ENCODE measurements around the gene DCDC1.

The DCDC1 gene

DNA sequence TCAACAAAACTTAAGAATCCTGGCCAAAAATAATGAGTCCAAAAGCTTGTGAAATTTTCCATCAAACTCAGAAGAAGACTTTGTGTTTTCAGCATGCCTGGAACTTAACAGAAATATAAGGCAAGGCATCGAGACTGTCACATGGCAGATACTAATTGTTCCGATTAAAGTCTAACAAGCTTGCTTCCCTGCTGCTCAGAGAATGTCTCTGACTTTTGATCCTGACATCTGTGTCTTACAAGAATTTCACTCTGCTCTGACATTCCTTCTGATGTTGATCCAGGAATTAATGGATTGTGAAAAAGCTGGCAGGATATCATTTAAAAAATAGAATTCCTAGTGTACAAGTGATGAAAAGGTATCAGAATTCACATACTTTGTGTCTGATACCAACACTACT lies 170.2 kb downstream of the DCDC1 start:
- H3K4me3 ChIP-seq (replicated peaks in 1 of 2; ENCODE audit: low read depth in 2 of 2, low read length in 2 of 2), result no peak overlapping the region
- TF ChIP-seq, protein P1, sequence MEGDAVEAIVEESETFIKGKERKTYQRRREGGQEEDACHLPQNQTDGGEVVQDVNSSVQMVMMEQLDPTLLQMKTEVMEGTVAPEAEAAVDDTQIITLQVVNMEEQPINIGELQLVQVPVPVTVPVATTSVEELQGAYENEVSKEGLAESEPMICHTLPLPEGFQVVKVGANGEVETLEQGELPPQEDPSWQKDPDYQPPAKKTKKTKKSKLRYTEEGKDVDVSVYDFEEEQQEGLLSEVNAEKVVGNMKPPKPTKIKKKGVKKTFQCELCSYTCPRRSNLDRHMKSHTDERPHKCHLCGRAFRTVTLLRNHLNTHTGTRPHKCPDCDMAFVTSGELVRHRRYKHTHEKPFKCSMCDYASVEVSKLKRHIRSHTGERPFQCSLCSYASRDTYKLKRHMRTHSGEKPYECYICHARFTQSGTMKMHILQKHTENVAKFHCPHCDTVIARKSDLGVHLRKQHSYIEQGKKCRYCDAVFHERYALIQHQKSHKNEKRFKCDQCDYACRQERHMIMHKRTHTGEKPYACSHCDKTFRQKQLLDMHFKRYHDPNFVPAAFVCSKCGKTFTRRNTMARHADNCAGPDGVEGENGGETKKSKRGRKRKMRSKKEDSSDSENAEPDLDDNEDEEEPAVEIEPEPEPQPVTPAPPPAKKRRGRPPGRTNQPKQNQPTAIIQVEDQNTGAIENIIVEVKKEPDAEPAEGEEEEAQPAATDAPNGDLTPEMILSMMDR (IDR thresholded peaks at IDR 0.05; ENCODE audit: low read depth, low read length), result no peak
- DNase-seq (ENCODE audit: low read depth in 2 of 2), result no peak

DNA sequence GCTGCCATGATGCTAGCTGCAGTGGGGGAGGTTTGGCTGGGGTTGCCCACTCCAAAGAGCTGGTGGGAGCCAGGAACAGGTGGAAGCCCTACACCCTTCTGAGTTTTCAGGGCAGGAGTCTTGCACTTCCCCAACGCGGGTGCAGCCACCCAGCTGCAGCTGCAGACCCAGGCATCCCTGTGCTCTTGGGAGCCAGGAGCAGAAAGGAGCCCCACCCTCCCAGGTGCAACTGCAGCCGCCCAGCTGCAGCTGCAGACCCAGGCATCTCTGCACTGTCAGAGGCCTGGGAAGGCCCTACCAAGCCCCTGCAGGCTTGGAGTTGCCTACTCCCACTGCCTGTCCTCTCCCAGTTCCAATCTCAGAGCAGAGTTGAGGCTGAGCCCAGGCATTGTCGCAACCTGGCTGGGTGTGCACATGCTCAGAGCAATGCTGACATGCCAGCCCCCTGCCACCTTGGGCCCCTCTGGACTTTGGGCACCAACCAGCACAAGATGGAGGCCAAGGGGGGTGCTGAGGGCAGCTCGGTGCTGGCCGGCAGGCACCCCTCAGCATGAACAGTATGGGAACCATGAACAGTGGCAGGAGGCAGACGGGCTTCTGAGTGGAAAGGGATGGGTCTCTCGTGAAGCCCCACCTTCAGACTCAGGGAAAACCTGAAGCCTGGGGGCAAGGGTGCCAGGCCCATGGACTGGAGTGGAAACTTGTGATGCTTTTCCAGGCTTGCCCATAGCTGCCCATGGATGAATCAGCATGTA lies 195.4 kb downstream of the DCDC1 start:
- TF ChIP-seq, protein P1 (IDR thresholded peaks at IDR 0.05; ENCODE audit: low read depth, low read length), result no peak
- no peak for DNase-seq (ENCODE audit: low read depth in 2 of 2)
- H3K4me3 ChIP-seq (replicated peaks in 1 of 2; ENCODE audit: low read depth in 2 of 2, low read length in 2 of 2), result no peak overlapping the region

DNA sequence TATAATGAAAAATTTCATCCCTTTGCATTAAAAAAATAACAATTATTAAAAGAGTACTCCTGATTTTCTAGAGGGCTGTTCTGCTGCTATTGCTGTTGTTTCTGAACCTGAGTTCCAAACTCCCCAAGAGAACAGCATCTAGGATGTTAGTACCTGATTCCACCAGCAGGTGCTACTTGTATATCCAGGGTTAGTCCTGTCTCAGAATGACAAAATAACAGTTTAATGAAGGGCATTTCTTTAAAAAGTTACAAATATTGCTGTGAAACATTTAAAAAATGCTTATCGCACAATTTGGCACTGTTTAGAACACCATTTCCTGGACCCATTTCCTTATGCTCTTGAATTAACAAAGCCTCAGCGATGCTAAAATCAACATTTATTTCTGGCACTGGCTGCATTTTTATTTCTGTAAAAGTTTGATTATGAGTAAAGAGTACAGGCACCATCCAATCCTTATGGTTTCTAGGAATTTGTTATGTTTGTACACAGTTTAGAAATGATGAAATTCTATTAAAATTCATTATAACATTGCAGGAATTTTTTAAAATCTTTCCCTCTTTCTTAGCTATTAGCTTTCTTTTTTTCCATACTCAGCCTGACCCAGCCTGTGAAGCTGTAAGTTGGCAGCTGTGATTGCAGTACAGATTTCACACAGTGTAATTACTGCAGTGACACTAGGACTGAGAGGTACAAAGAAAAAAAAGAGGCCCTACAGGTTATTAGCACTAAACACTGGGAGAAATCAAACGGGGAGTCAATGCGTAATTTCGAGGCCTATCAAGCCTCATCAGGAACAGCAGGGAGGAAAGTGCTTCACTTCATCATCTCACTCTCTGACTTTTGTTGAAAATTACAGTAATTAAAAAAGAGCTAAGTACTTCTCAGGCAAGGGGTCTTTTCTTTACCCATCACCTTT lies 208.8 kb downstream of the DCDC1 start:
- H3K4me3 ChIP-seq (replicated peaks in 1 of 2; ENCODE audit: low read depth in 2 of 2, low read length in 2 of 2), result no peak overlapping the region
- TF ChIP-seq, protein P1 (IDR thresholded peaks at IDR 0.05; ENCODE audit: low read depth, low read length), result peak; percentile 38
- DNase-seq (ENCODE audit: low read depth in 2 of 2), result peak in 1 of 2 donors; percentile 2

DNA sequence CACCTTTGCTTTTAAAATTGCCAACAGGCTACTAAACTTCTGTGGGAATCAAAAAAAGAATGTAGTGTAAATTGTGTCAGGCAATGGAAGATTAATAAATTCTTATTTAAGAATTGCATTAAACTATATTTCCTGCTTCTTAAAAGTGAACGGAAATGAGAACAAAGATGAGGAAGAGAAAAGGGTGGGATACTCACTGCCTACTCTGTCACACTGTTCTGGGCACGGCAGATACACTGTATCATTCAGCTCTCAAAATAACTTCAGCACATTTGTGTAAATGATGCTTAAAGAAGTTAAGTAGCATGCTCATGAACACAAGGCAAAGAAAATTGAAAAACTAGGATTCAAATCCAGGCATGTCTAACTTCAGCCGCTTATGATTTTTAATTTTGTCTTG lies 218.7 kb downstream of the DCDC1 start:
- no peak overlapping the region for H3K4me3 ChIP-seq (replicated peaks in 1 of 2; ENCODE audit: low read depth in 2 of 2, low read length in 2 of 2)
- TF ChIP-seq, protein P1 (IDR thresholded peaks at IDR 0.05; ENCODE audit: low read depth, low read length), result no peak
- DNase-seq (ENCODE audit: low read depth in 2 of 2), result no peak

DNA sequence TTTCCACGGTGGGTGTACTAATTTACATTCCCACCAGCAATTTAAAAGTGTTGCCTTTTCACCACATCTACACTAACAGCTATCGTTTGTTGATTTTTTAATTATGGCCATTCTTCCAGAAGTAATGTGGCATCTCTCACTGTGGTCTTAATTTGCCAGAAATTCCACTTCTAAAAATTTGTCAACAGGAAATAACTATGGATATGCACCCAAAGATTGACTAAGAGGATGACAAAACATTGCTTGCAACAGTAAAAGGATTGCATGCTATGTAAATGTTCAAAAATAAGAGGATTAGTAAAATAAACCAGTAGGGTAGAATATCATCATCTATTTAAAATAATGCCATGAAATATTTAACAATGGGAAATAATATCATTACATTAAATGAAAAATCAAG lies 219.5 kb downstream of the DCDC1 start:
- no peak overlapping the region for H3K4me3 ChIP-seq (replicated peaks in 1 of 2; ENCODE audit: low read depth in 2 of 2, low read length in 2 of 2)
- TF ChIP-seq, protein P1 (IDR thresholded peaks at IDR 0.05; ENCODE audit: low read depth, low read length), result no peak
- no peak for DNase-seq (ENCODE audit: low read depth in 2 of 2)

DNA sequence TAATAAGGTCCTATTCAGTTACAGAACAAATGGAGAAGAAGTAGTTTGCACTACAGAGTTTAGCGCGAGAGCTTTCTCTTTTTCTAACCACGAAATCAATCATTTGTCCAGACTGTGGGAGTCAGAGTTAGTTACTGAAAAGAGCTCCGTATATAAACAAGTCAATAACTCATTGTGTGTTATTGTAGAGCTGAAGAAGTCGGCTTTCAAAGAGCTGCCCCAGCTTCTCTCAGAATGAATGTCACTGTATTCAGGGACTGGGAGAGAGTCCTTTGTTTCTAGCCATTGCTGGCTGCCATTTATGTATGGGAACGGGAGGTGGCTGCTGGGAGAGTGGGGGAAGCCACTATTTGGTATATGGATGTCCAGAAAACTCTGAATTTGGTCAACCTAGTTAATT lies 227.8 kb downstream of the DCDC1 start:
- no peak overlapping the region for H3K4me3 ChIP-seq (replicated peaks in 1 of 2; ENCODE audit: low read depth in 2 of 2, low read length in 2 of 2)
- no peak for DNase-seq (ENCODE audit: low read depth in 2 of 2)
- TF ChIP-seq, protein P1 (IDR thresholded peaks at IDR 0.05; ENCODE audit: low read depth, low read length), result no peak

All from cardiac fibroblast (primary cell).